Measurements from ENCODE around the gene CRCP. TPM values are rescaled to one million over a fixed set of nuclear protein-coding genes. Genes with fewer than 3 reads are reported as not detected.

Gene CRCP
- total and polyA plus RNA-seq, 2 of the 13 experiments (the other 11 are each of a cell fraction or from before 2014, with no cell fraction given) = 22.7 to 31.0 TPM

GRCh38 chr7:66142334-66142733, 27.7 kb downstream of the CRCP start:
- Histone ChIP-seq H3K4me3 (replicated peaks in 1 of 3; ENCODE audit: insufficient read depth in 1 of 3, low read depth in 2 of 3, low read length in 3 of 3) (no peak overlapping the region), H3K27ac (ENCODE audit: extremely low read length, insufficient read depth, low read length) (peak overlapping the region; percentile 71), H3K9ac (ENCODE audit: insufficient read depth, low read depth, low read length) (peak overlapping the region; percentile 41), H3K79me2 (ENCODE audit: insufficient read depth, low read length) (peaks cover 10% of the 10 kb centered on the region), H3K36me3 (replicated peaks in 1 of 2; ENCODE audit: control insufficient read depth in 1 of 2, insufficient read depth in 2 of 2, low read length in 2 of 2) (peaks cover 5 to 46% of the 10 kb centered on the region in 2 experiments), H3K4me2 (ENCODE audit: low read depth, low read length) (peak overlapping the region; percentile 58), H3K9me3 (ENCODE audit: low read length) (no peaks in the 10 kb centered on the region), H4K20me1 (ENCODE audit: insufficient read depth, low read length) (no peaks in the 10 kb centered on the region), H3K4me1 (ENCODE audit: insufficient read depth, low read length) (peaks cover 71% of the 10 kb centered on the region), H3K27me3 (ENCODE audit: control insufficient read depth in 1 of 2, insufficient read depth in 2 of 2, low read length in 2 of 2) (no peaks in the 10 kb centered on the region), H2AFZ (ENCODE audit: low read length) (no peak overlapping the region)
- ATAC-seq (peak; percentile 97), FAIRE-seq (peak; percentile 93), DNase-seq (ENCODE audit: low spot score) (peak; percentile 89)
- 0% methylated on average over 3 of the region's 3 CpGs for WGBS (ENCODE audit: low lambda C conversion rate)
- intact Hi-C loops (cut with micrococcal nuclease; ENCODE audit: unreplicated experiment) (loop anchor here (2.0 to 10.0 kb wide), 4 partner anchors 28 to 395 kb away; partner anchors contain the start of gene CRCP), in situ Hi-C loops (cut with HindIII; ENCODE audit: extremely low pct_ligation_motif_present, low pct_unique_long_range_greater_than_20kb) (no loop called here)
- CTCF ChIA-PET (ENCODE audit: low intra/inter-chr PET ratio, low total read pairs) = no interaction called here
- BruUV-seq (replicated peaks) = no TSS peak
- POLR2A ChIA-PET = interaction anchor here (0.7 to 4.7 kb wide), 10 partner anchors 12 to 598 kb away, joined by 3 to 33 read pairs (median 4); partner anchors contain the start of genes ASL, CRCP, RABGEF1 and TPST1
- no peak for TF ChIP-seq PLRG1 (conservative IDR thresholded peaks at IDR 0.05)
- peak; percentile 87 for TF ChIP-seq SALL1 (CRISPR knock-in tag; IDR thresholded peaks at IDR 0.05)
- TF ChIP-seq PRPF4 (IDR thresholded peaks at IDR 0.05; ENCODE audit: low read depth, low read length, poor library complexity, severe bottlenecking) = no peak
- no peak for TF ChIP-seq ZNF558 (CRISPR knock-in tag; IDR thresholded peaks at IDR 0.05; ENCODE audit: borderline replicate concordance)
- TF ChIP-seq ZBTB3 (CRISPR knock-in tag; IDR thresholded peaks at IDR 0.05; ENCODE audit: borderline replicate concordance, low read depth) = peak; percentile 94; the same call in 1 of the 2 replicates
- TF ChIP-seq ZHX1 (CRISPR knock-in tag; IDR thresholded peaks at IDR 0.05; ENCODE audit: low read depth) = 0 out of 2 replicates have a peak, but pooled peaks have one; percentile 53
- no peak for TF ChIP-seq PTBP1 (IDR thresholded peaks at IDR 0.05; ENCODE audit: low read depth, low read length, poor library complexity, severe bottlenecking)
- no peak for TF ChIP-seq SIN3A (IDR thresholded peaks at IDR 0.05; ENCODE audit: borderline replicate concordance, low read depth, low read length)
- TF ChIP-seq KDM5A (IDR thresholded peaks at IDR 0.05; ENCODE audit: borderline replicate concordance, low read length) = no peak
- no peak for TF ChIP-seq E2F1 (CRISPR knock-in tag; IDR thresholded peaks at IDR 0.05)
- peak; percentile 72 for TF ChIP-seq ZBTB7B (CRISPR knock-in tag; IDR thresholded peaks at IDR 0.05)
- no peak for TF ChIP-seq ZNF576 (CRISPR knock-in tag; IDR thresholded peaks at IDR 0.05)
- TF ChIP-seq NCOA2 (CRISPR knock-in tag; IDR thresholded peaks at IDR 0.05) = peak; percentile 60; the same call in 1 of the 2 replicates
- TF ChIP-seq ZNF256 (CRISPR knock-in tag; conservative IDR thresholded peaks at IDR 0.05) = no peak
- 0 out of 2 replicates have a peak, but pooled peaks have one; percentile 41 for TF ChIP-seq ATF1 (CRISPR knock-in tag; IDR thresholded peaks at IDR 0.05)
- no peak for TF ChIP-seq MZF1 (CRISPR knock-in tag; IDR thresholded peaks at IDR 0.05; ENCODE audit: borderline replicate concordance)
- TF ChIP-seq ZNF678 (CRISPR knock-in tag; IDR thresholded peaks at IDR 0.05) = no peak
- peak; percentile 80 for TF ChIP-seq ZMYM3 (CRISPR knock-in tag; IDR thresholded peaks at IDR 0.05)
- TF ChIP-seq PATZ1 (CRISPR knock-in tag; IDR thresholded peaks at IDR 0.05) = no peak
- TF ChIP-seq ETV5 (CRISPR knock-in tag; IDR thresholded peaks at IDR 0.05; ENCODE audit: borderline replicate concordance) = peak; percentile 14; the same call in 1 of the 2 replicates

Data from HepG2 (cell line).